Neuron (in vitro differentiated cells): Measurements from ENCODE around the gene TM6SF1.
"Not testable (repeated sequence)": the region's sequence is repeated elsewhere in the genome, so short reads cannot be mapped to it uniquely, and the experiment has no call there.

Experiments
- H2AFZ ChIP-seq: one replicate; pipeline ENCODE4 v1.6.1; 2013; ENCODE audit warnings: low read depth, mild to moderate bottlenecking, inconsistent platforms, low read length, moderate library complexity
- H3K27me3 ChIP-seq: one replicate; pipeline ENCODE4 v1.6.1; 2013; ENCODE audit warnings: low read length; ENCODE audit not compliant: insufficient read depth
- H3K36me3 ChIP-seq: one replicate; pipeline ENCODE4 v1.6.1; 2013; ENCODE audit warnings: low read length; ENCODE audit not compliant: insufficient read depth
- H3K4me1 ChIP-seq: one replicate; pipeline ENCODE4 v1.6.1; 2013; ENCODE audit warnings: low read length; ENCODE audit not compliant: insufficient read depth
- H3K4me3 ChIP-seq: 2 replicates; pipeline ENCODE4 v1.5.1; 2013; ENCODE audit warnings: mild to moderate bottlenecking, low read length, moderate library complexity
- H3K9me3 ChIP-seq: one replicate; pipeline ENCODE4 v1.6.1; 2013; ENCODE audit warnings: low read length

TM6SF1 gene

GRCh38 chr15:83077491-83078230, 29.8 kb upstream of the TM6SF1 start:
- Histone ChIP-seq H3K27me3 (peaks cover 5% of the 10 kb centered on the region), H3K4me3 (no peak overlapping the region), H3K4me1 (peaks cover 6% of the 10 kb centered on the region), H3K36me3 (no peaks in the 10 kb centered on the region), H3K9me3 (peaks cover 1% of the 10 kb centered on the region), H2AFZ (no peak overlapping the region)

DNA sequence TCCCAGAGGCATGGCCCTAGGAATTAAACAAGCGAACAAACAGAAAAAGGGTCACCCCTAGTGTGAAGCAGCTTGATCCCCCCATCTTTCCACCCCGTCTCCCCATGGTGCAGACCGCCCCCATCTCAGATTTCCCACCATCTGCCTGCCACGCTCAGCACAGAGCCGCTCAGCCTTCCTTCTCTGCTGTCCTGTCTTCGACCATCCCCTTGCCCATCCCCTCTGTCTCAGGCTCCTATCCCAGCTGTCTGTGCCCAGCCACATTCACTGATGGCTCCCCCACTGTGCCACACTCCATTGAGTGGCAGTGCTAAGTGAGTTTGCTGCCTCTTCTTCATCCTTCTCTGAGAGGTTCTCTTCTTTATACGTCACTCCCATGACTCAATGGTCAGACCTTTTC, 28.7 kb upstream of the TM6SF1 start:
- Histone ChIP-seq H3K9me3 (no peaks in the 10 kb centered on the region), H3K36me3 (no peaks in the 10 kb centered on the region), H2AFZ (no peak overlapping the region), H3K4me3 (no peak overlapping the region), H3K27me3 (peaks cover 5% of the 10 kb centered on the region), H3K4me1 (peaks cover 6% of the 10 kb centered on the region)

- H3K36me3 ChIP-seq, result no peaks in the 10 kb centered on the region
- peaks cover 5% of the 10 kb centered on the region for H3K27me3 ChIP-seq
- no peak overlapping the region for H2AFZ ChIP-seq
- peaks cover 6% of the 10 kb centered on the region for H3K4me1 ChIP-seq
- H3K9me3 ChIP-seq, result no peaks in the 10 kb centered on the region
- H3K4me3 ChIP-seq, result no peak overlapping the region
Observed at GRCh38 chr15:83081256-83082014, 26.0 kb upstream of the TM6SF1 start.

DNA sequence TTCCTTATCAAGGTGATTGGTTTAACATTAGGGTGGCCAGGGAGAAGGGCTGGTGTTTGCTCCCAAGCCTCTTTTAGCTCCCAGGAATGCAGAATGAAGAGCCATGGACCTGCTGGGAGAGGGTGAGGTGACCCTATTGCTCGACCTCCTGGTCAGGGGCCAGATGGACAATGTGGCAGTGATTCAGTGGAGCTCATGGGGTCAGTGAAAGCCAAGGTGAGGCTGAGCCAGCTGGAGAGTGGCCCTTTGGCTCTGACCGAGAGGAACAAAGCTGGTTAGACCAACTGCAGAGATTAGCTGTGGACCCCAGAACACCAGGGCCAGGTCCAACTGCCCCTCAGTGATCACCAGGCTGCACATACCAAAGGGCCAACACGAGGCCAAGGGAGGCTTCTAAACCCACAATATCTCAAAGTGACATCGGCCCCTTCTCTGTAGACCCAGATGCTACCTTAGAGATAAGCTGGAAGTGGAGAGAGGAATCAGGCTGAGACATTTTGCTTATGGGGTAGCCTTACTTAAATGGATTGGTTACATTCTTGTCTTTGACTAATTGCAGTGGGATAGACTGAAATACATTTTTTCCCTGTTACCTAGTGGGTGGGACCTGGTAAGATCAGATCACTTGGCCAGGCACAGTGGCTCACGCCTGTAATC, 24.6 kb upstream of the TM6SF1 start:
- no peak overlapping the region for H3K4me3 ChIP-seq
- H3K27me3 ChIP-seq, result peaks cover 5% of the 10 kb centered on the region
- no peaks in the 10 kb centered on the region for H3K9me3 ChIP-seq
- H2AFZ ChIP-seq, result no peak overlapping the region
- no peaks in the 10 kb centered on the region for H3K36me3 ChIP-seq
- peaks cover 1% of the 10 kb centered on the region for H3K4me1 ChIP-seq

DNA sequence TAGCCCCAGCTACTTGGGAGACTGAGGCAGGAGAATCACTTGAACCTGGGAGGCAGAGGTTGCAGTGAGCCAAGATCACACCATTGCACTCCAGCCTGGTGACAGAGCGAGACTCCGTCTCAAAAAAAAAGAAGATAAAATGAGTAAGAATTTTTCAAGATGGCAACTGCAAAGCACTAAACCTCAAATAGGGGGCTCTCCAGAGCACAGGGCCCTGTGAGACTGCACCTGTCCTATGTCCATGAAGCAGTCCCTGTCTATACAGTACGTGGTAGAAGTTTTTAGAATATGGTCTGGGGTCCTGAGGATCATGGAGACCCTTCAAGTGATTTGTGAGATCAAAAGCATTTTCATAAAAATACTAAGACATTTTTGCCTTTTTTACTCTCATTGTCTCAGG, 22.0 kb upstream of the TM6SF1 start:
- not testable (repeated sequence) for H2AFZ ChIP-seq, H3K36me3 ChIP-seq, H3K4me3 ChIP-seq, H3K4me1 ChIP-seq, H3K9me3 ChIP-seq, H3K27me3 ChIP-seq

DNA sequence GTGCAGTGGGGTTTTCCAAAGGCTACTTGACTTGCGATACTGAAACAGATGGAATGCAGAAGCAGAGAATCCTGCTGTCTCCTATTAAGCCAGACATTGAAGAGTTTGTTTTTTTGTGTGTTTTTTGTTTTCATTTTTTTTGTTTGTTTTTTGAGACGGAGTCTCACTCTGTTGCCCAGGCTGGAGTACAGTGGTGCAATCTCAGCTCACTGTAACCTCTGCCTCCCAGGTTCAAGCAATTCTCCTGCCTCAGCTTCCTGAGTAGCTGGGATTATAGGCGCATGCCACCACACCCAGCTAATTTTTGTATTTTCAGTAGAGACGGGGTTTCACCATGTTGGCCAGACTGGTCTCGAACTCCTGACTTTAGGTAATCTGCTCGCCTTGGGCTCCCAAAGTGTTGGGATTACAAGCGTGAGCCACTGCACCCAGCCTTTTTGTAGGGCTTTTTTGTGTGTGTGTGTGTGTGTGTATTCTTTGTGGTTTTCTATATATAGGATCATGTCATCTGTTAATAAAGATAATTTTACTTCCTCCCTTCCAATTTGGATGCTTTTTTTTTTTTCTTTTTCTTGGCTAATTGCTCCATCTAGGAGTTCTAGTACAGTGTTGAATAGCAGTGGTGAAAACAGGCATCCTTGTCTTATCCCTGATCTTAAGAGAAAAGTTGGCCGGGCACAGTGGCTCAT, 21.4 kb upstream of the TM6SF1 start:
- not testable (repeated sequence) for H3K36me3 ChIP-seq, H3K4me1 ChIP-seq, H3K27me3 ChIP-seq, H2AFZ ChIP-seq, H3K4me3 ChIP-seq, H3K9me3 ChIP-seq

DNA sequence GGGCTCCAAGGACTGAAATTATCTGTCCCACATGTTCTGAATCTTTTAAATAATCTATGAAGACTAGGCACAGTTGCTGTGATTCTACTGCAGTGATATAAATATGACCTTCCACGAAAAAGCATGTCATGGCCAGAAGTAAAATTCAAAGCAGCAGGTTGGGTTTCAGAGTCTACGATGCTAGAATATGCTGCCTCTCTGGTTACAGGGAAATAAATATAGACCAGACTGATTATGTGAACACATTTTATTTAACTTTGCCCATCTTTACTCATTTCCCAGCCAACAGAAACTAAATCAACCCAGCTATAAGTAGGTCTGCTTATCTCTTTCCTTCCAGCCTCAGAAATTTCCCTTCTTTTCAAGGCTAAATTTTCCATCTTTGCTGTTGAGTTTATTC, 19.9 kb upstream of the TM6SF1 start:
- H2AFZ ChIP-seq, result no peak overlapping the region
- no peak overlapping the region for H3K4me3 ChIP-seq
- H3K9me3 ChIP-seq, result no peaks in the 10 kb centered on the region
- no peaks in the 10 kb centered on the region for H3K27me3 ChIP-seq
- H3K4me1 ChIP-seq, result no peaks in the 10 kb centered on the region
- H3K36me3 ChIP-seq, result no peaks in the 10 kb centered on the region

DNA sequence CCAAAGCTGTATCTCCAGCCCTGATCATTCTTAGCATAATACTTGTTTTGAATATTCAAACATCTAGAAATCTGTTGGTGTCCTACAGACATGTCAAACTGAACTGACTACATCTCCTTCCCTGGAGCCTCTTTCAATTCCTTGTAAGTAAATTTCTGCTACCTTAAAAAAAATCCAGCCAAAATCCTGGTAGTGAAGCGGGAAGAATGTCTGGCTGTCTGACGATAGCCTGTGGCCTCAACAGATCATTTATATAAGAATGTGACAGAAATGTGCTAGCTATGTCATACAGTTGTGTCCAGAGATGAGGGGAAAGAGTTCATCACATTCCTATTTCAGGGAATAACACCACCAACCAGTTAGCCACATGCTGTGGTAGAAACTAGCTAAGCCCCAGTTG, 18.6 kb upstream of the TM6SF1 start:
- Histone ChIP-seq H3K4me3 (no peak overlapping the region), H3K4me1 (no peaks in the 10 kb centered on the region), H3K9me3 (no peaks in the 10 kb centered on the region), H2AFZ (no peak overlapping the region), H3K27me3 (no peaks in the 10 kb centered on the region), H3K36me3 (no peaks in the 10 kb centered on the region)

DNA sequence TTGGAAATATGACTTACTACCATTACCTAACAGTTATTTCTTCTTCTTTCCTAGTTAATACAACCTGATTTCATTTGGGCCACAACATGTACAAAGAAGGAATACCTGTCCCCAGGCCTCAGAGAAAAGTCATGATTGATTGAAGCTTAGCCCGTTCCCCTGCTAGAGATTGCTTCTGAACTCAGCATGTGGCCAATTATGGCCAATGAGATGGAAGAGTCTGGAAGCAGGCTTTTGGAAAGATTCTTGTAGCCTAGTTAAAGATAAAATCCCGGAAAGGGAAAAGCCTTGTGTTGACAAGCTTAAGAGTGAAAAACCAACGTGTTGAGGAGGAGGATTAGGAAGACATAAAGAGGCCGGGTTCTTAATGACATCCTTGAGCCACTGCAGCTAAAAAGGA, 17.0 kb upstream of the TM6SF1 start:
- Histone ChIP-seq H3K36me3 (no peaks in the 10 kb centered on the region), H3K27me3 (no peaks in the 10 kb centered on the region), H3K4me3 (no peak overlapping the region), H3K4me1 (peaks cover 8% of the 10 kb centered on the region), H2AFZ (no peak overlapping the region), H3K9me3 (no peaks in the 10 kb centered on the region)

- not testable (repeated sequence) for H3K27me3 ChIP-seq, H2AFZ ChIP-seq, H3K4me3 ChIP-seq, H3K9me3 ChIP-seq, H3K4me1 ChIP-seq, H3K36me3 ChIP-seq
Observed at GRCh38 chr15:83091965-83092308, 15.5 kb upstream of the TM6SF1 start.

DNA sequence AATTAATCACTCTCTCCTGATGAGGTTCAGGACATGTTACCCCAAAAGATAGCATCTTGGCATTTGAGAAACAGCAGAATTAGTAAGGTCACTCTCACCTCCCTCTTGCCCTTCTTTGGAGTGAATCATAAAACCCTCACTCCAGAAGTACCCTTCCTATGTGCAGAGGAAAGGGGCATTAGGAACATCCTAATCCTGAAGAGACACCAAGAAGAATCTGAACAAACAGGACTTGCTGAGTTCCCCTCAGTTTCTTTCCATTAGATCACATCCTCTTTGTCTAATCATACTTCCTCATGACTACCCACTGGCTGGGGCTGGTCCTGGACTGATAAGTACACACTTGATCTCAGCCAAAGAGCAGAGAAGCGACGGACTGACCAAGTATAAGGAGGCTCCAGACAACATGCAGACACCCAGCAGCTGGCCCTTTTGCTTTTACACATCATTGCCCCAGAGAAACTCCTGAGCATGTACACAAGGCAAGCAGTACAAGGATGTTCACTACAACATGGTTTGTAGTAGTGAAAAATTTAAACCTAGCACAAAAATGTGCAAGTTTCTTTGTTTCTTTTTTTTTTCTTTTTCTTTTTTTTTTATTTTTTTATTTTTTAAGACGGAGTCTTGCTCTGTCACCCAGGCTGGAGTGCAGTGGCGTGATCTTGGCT, 15.0 kb upstream of the TM6SF1 start:
- Histone ChIP-seq H3K36me3 (no peaks in the 10 kb centered on the region), H3K4me1 (peaks cover 8% of the 10 kb centered on the region), H2AFZ (no peak overlapping the region), H3K4me3 (no peak overlapping the region), H3K9me3 (no peaks in the 10 kb centered on the region), H3K27me3 (no peaks in the 10 kb centered on the region)

GRCh38 chr15:83094583-83094982, 12.9 kb upstream of the TM6SF1 start:
- no peak overlapping the region for H3K4me3 ChIP-seq
- no peaks in the 10 kb centered on the region for H3K36me3 ChIP-seq
- H3K4me1 ChIP-seq, result peaks cover 16% of the 10 kb centered on the region
- peak overlapping the region; percentile 55 for H2AFZ ChIP-seq
- no peaks in the 10 kb centered on the region for H3K9me3 ChIP-seq
- H3K27me3 ChIP-seq, result no peaks in the 10 kb centered on the region

- Histone ChIP-seq H3K27me3 (no peaks in the 10 kb centered on the region), H3K4me1 (peaks cover 23% of the 10 kb centered on the region), H3K9me3 (no peaks in the 10 kb centered on the region), H2AFZ (no peak overlapping the region), H3K36me3 (no peaks in the 10 kb centered on the region), H3K4me3 (no peak overlapping the region)
Observed at GRCh38 chr15:83098079-83098478, 9.4 kb upstream of the TM6SF1 start.
